Measurements from ENCODE around the gene GRIK4. TPM values are rescaled to one million over a fixed set of nuclear protein-coding genes. Genes with fewer than 3 reads are reported as not detected.
A peak's percentile ranks its signal among the peaks of the same experiment; 100 is the strongest.

Gene GRIK4
- total RNA-seq, 6 experiments from 2014 or later = 0.07 to 0.11 TPM; not detected in 4

GRCh38 chr11:120881596-120881995, 370.0 kb downstream of the GRIK4 start:
- Histone ChIP-seq H3K36me3 (no peaks in the 10 kb centered on the region), H3K27ac (no peak overlapping the region), H3K9me3 (no peaks in the 10 kb centered on the region), H3K27me3 (no peaks in the 10 kb centered on the region), H3K4me3 (no peak overlapping the region), H3K4me1 (no peaks in the 10 kb centered on the region)
- DNase-seq = no peak
- no peak for TF ChIP-seq POLR2A (IDR thresholded peaks at IDR 0.05)
- TF ChIP-seq CTCF (IDR thresholded peaks at IDR 0.05) = no peak
- 54% methylated on average over 4 of the region's 4 CpGs for WGBS (ENCODE audit: insufficient coverage, low coverage, low lambda C conversion rate, missing lambda C conversion rate)
- ATAC-seq = no peak
- intact Hi-C loops (cut with DNase I) = no loop called here

GRCh38 chr11:120882175-120882574, 370.6 kb downstream of the GRIK4 start:
- H3K36me3 ChIP-seq = no peaks in the 10 kb centered on the region
- no peak for ATAC-seq

GRCh38 chr11:120883404-120884080, 372.0 kb downstream of the GRIK4 start:
- no peaks in the 10 kb centered on the region for H3K27me3 ChIP-seq
- intact Hi-C loops (cut with DNase I) = no loop called here
- no peak overlapping the region for H3K4me3 ChIP-seq
- DNase-seq (peak in 1 of 3 donors; percentile 38), ATAC-seq (peak; percentile 26 to 84 (median 65))
- H3K27ac ChIP-seq = no peak overlapping the region
- no peaks in the 10 kb centered on the region for H3K36me3 ChIP-seq
- TF ChIP-seq POLR2A (IDR thresholded peaks at IDR 0.05) (no peak), CTCF (IDR thresholded peaks at IDR 0.05) (no peak)
- no peaks in the 10 kb centered on the region for H3K9me3 ChIP-seq
- no peaks in the 10 kb centered on the region for H3K4me1 ChIP-seq
- WGBS (ENCODE audit: insufficient coverage, low coverage, low lambda C conversion rate, missing lambda C conversion rate) = 46% methylated on average over 8 of the region's 9 CpGs

More at GRCh38 chr11:120882175-120882574, 370.6 kb downstream of the GRIK4 start:
- H3K27me3 ChIP-seq = no peaks in the 10 kb centered on the region
- intact Hi-C loops (cut with DNase I) = no loop called here
- WGBS (ENCODE audit: insufficient coverage, low coverage, low lambda C conversion rate, missing lambda C conversion rate) = 75% methylated on average over 4 of the region's 7 CpGs
- H3K4me3 ChIP-seq = no peak overlapping the region
- no peaks in the 10 kb centered on the region for H3K4me1 ChIP-seq
- no peaks in the 10 kb centered on the region for H3K9me3 ChIP-seq
- DNase-seq = no peak
- TF ChIP-seq POLR2A (IDR thresholded peaks at IDR 0.05) (no peak), CTCF (IDR thresholded peaks at IDR 0.05) (no peak)
- no peak overlapping the region for H3K27ac ChIP-seq

- no peaks in the 10 kb centered on the region for H3K36me3 ChIP-seq
- WGBS (ENCODE audit: insufficient coverage, low coverage, low lambda C conversion rate, missing lambda C conversion rate) = 76% methylated on average over 8 of the region's 20 CpGs
- TF ChIP-seq POLR2A (IDR thresholded peaks at IDR 0.05) (no peak), CTCF (IDR thresholded peaks at IDR 0.05) (no peak)
- no peak overlapping the region for H3K27ac ChIP-seq
- H3K4me1 ChIP-seq = no peaks in the 10 kb centered on the region
- H3K9me3 ChIP-seq = no peaks in the 10 kb centered on the region
- no peaks in the 10 kb centered on the region for H3K27me3 ChIP-seq
- ATAC-seq = peak in 1 of 4 donors; percentile 17
- DNase-seq = no peak
- H3K4me3 ChIP-seq = no peak overlapping the region
- intact Hi-C loops (cut with DNase I) = no loop called here
Observed at GRCh38 chr11:120884154-120885020, 372.8 kb downstream of the GRIK4 start.
